Astrocyte of the spinal cord (primary cell): Measurements from ENCODE around the gene KRT40.

ENCODE experiments used
- DNase-seq: peaks from one replicate; pipeline ENCODE4 v3.0.0; 2011; ENCODE audit warnings: low read depth, low spot score
- H3K4me3 ChIP-seq: 2 replicates; pipeline ENCODE4 v1.5.1; 2011; ENCODE audit warnings: low read depth, mild to moderate bottlenecking, low read length, moderate library complexity
- CTCF ChIP-seq: IDR thresholded peaks from 2 replicates; pipeline ENCODE4 v1.5.1; 2012; ENCODE audit warnings: low read depth, mild to moderate bottlenecking, low read length, inconsistent platforms
- in situ Hi-C: cut with HindIII; loops from 2 replicates; pipeline ENCODE4 v1.10.0; 2017; ENCODE audit warnings: low sequenced_read_pairs

Gene KRT40

DNA sequence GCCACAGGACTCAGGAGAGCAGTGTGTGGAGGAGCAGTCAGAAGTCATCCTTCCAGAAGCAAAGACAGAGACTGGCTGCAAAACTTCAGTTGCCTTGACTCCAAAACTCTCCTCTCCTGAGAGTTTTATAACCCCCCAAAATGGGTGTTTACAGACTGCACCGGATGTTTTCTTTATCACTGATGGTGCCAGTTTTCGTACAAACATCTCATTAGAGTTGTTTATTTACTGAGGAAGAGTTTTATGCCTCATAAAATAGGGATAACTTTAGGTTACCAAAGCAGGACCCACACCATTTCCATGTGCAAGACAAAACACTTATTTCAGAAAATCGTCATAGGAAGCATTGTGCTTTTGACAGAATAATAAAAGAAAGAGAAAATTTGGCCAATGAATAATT, at the start of gene KRT40:
Gene KRT40 (minus strand): TSS at position 101 of the 400 bp plus-strand sequence. CDS start 53 bp downstream, at position 48.
- DNase-seq: no peak
- in situ Hi-C loops: no loop called here
- no peak within 1 kb of the TSS for H3K4me3 ChIP-seq
- no peak for TF ChIP-seq CTCF

DNA sequence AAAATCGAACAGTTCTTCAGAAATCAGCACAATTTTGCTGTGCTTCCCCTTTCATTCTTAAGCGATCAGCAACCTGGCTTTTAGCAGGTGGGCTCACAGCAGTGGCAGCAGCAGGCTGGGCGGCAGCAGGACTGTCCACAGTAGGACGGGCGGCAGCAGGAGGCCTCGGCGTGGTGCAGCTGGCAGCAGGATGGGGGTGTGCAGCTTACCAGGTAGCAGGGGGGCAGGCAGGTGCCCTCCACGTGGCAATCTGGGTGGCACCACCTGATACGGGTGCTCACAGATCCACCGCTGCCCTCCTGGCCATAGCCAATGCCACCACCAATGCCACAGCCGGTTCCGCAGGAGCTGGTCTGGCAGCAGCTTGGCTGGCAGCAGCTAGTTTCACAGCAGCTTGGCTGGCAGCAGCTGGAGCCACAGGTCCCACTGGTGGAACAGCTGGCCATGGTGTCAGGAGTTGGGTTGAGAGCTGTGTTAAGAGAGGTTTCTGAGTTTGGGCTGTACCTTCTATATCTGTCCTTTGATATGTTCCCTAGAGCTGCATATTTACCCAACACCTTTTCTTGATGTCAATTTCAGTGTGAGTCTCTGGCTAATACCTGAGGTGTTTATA, 45.6 kb upstream of the KRT40 start, which contains the start of gene KRTAP1-4:
Gene KRTAP1-4 (minus strand): TSS at position 563 of the 613 bp plus-strand sequence. CDS start 117 bp downstream, at position 446.
- no peak for DNase-seq
- no peak for TF ChIP-seq CTCF
- no peak within 1 kb of the TSS for H3K4me3 ChIP-seq
- in situ Hi-C loops: no loop called here

DNA sequence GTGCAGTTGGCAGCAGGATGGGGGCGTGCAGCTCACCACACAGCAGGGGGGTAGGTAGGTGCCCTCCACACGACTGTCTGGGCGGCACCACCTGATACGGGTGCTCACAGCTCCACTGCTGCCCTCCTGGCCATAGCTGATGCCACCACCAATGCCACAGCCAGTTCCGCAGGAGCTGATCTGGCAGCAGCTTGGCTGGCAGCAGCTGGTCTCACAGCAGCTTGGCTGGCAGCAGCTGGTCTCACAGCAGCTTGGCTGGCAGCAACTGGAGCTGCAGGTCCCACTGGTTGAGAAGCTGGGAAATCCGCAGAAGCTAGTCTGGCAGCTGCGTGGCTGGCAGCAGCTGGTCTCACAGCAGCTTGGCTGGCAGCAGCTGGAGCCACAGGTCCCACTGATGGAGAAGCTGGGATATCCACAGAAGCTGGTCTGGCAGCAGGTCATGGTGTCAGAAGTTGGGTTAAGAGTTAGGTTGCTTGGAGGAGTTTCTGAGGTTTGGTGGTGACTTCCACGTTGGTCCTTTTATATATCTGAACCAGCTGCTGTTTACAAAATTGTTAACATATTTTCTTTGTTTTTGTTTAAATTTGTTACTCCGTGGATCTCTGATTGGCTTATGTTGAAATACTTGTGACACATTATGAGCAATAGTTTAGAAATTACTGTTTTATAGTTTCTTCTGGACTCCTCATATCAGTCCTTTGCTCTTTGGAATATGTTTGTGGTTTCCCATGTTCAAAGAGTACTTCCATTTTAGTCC, 42.8 kb upstream of the KRT40 start, which contains the start of gene KRTAP1-5:
Gene KRTAP1-5 (minus strand): TSS at position 494 of the 757 bp plus-strand sequence. CDS start 53 bp downstream, at position 441.
- TF ChIP-seq CTCF: no peak
- in situ Hi-C loops: no loop called here
- DNase-seq: peak; percentile 39
- H3K4me3 ChIP-seq: no peak within 1 kb of the TSS

GRCh38 chr17:41024697-41025096, 40.6 kb upstream of the KRT40 start:
- no peak overlapping the region for H3K4me3 ChIP-seq
- no peak for TF ChIP-seq CTCF
- in situ Hi-C loops: no loop called here
- DNase-seq: no peak

DNA sequence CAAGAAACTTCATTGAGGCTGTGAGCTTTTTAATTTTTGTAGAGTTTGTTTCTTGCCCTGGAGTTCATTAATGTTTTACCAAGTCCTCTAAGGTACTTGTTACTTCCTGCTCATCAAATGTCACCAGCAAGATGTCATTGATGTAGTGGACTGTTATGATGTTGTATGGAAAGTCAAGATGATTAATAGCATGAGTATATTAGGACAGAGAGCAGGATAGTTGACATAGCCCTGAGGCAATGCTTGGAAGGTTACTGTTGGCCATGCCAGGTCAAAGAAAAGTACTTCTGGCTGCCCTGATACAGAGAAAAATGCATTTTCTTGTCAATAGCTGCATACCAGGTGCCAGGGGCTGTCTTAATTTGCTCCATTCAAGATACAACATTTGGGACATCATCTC, 36.2 kb upstream of the KRT40 start:
- TF ChIP-seq CTCF: no peak
- DNase-seq: no peak
- in situ Hi-C loops: no loop called here
- no peak overlapping the region for H3K4me3 ChIP-seq

GRCh38 chr17:41019415-41019814, 35.3 kb upstream of the KRT40 start:
- no peak overlapping the region for H3K4me3 ChIP-seq
- no peak for TF ChIP-seq CTCF
- DNase-seq: no peak
- in situ Hi-C loops: no loop called here
